HG03571 (cell line): ENCODE measurements around the gene TOR2A.
"Not testable (repeated sequence)": the region's sequence is repeated elsewhere in the genome, so short reads cannot be mapped to it uniquely, and the experiment has no call there.

Source experiments
- ATAC-seq: cut with Tn5 transposase; IDR thresholded peaks from one replicate; pipeline ENCODE4 v1.9.1; 2021; ENCODE audit not compliant: unreplicated experiment

TOR2A gene

GRCh38 chr9:127734747-127735529 lies at the start of gene TOR2A:
Gene TOR2A (minus strand): TSS chr9:127735294. CDS start chr9:127735270, 24 bp downstream.
- ATAC-seq: peak; percentile 81

GRCh38 chr9:127783111-127784008 lies 48.3 kb upstream of the TOR2A start:
- no peak for ATAC-seq

- ATAC-seq: no peak
These were observed 46.7 kb upstream of the TOR2A start for GRCh38 chr9:127781806-127782205.

- not testable (repeated sequence) for ATAC-seq
These were observed 45.8 kb upstream of the TOR2A start for GRCh38 chr9:127780909-127781308.

GRCh38 chr9:127780126-127780885 lies 45.2 kb upstream of the TOR2A start:
- no peak for ATAC-seq

- ATAC-seq: no peak
These were observed 44.3 kb upstream of the TOR2A start for GRCh38 chr9:127779136-127779981.

- no peak for ATAC-seq
These were observed 43.4 kb upstream of the TOR2A start, which contains the start of gene SH2D3C for GRCh38 chr9:127778280-127779135. Gene SH2D3C (minus strand): TSS chr9:127778666. CDS start chr9:127778627, 39 bp downstream.

- ATAC-seq: no peak
These were observed 42.4 kb upstream of the TOR2A start for GRCh38 chr9:127777368-127777980.

- no peak for ATAC-seq
These were observed 41.8 kb upstream of the TOR2A start for GRCh38 chr9:127776924-127777289.

GRCh38 chr9:127776195-127776923 lies 41.3 kb upstream of the TOR2A start:
- ATAC-seq: no peak

GRCh38 chr9:127773981-127774380 lies 38.9 kb upstream of the TOR2A start:
- no peak for ATAC-seq

GRCh38 chr9:127773272-127773671 lies 38.2 kb upstream of the TOR2A start:
- no peak for ATAC-seq

- ATAC-seq: no peak
These were observed 37.5 kb upstream of the TOR2A start for GRCh38 chr9:127772603-127773002.

GRCh38 chr9:127771570-127772189 lies 36.6 kb upstream of the TOR2A start:
- no peak for ATAC-seq

- peak; percentile 83 for ATAC-seq
These were observed 35.9 kb upstream of the TOR2A start for GRCh38 chr9:127770905-127771569.

- no peak for ATAC-seq
These were observed 35.5 kb upstream of the TOR2A start for GRCh38 chr9:127770583-127770904.

- ATAC-seq: no peak
These were observed 35.0 kb upstream of the TOR2A start for GRCh38 chr9:127769929-127770582.
